Activated CD4-positive, alpha-beta T cell treated with anti-CD3 and anti-CD28 coated beads for 1 hour (primary cell): ENCODE data around the gene ARHGAP15.

Experiments
- DNase-seq: peaks from one replicate; pipeline ENCODE4 v3.0.0-alpha.2; 2020

Gene ARHGAP15

DNA sequence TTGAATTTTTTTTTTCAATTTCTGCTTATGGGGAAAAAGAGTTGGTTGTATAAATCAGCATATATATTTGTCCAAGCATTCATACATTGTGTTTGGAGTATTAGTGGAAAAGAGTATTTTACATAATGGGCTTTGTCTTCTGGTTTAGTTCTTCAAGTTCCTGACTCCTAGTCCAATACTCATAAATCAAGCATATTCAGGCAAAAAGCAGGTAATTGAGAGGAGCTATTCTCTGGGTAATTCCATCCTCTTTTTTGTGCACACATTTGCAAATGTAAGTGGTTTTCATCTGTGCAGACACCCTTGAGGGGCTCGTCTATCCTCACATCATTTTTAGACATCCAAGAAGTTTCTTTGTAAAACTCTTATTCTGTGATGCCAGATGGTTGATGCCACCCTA is 337.2 kb downstream of the ARHGAP15 start:
- DNase-seq, result no peak

DNA sequence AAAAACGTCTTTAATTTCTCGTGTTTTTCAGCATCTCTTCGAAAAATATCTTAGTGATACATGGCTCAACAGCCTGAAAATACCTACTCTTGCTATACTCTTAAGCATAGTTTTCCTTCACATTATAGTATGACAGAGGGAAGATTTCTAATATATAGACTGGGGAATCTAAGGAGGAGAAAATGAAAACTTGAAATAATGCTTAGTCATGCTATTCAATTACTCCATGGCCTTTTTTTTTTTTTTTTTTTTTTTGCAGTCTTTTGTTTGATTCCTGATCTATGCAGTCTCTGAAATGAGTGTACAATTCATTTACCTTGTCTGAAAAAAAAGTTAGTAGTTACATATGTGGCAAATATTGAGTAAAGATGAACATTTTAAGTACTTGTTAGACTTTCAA is 337.8 kb downstream of the ARHGAP15 start:
- DNase-seq, result no peak

DNA sequence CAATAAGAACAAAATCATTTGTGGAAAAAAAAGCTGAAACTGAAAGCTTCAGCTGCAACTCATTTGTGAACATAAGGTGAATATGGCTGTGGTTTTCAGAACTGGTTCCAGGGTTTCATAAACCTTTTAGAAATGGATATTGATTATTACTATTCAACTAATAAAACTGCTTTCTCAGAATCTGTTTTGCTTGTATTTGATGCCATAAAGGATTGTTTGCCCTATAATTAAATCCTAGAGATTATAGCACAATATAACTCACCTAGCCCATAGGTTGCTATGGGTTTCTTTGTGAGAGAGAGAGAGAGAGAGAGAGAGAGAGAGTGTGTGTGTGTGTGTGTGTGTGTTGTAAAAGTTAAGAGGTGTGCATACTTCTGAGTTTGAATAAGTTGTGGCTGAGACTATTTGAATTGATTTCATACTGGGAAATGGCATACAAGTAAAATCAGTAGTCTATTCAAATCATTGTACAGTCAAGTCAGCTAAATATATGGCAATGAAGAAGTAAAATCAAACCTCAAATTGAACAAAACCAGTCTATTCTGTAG is 339.2 kb downstream of the ARHGAP15 start:
- no peak for DNase-seq

DNA sequence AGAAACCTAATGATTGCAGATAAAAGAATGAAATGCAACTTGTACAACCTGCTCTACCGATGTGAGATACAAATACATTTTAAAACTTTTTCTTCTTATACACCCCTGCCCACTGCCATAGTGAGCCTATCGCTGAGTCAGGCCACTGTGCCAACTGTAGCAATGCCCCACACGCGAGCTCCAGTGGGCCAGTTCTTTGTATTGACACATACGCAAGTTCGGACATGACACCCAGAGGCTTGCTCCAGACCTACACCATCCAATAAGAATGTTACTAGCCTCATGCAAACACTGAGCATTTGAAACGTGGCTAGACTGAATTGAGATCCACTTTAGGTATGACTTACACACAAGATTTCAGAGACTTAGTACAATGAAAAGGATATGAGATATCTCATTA is 340.1 kb downstream of the ARHGAP15 start:
- DNase-seq, result no peak

DNA sequence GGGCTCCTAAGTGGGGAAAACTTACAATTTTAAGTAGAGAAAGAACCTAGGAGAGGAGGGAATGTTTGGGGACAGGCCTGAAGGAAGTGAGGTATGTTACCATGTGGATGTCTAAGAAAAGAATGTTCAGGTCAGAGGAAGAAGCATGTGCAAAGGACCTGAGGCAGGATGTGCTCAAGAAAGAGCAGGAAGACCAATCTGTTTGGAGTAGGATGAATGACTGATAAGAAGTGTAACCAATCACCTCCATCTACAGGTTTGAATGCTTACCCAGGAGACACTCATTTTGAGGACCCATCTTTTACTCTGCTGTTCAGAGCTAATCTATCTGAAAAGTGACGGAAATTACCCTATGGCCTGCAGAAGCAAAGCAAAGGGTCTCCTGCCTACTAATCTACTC is 342.3 kb downstream of the ARHGAP15 start:
- DNase-seq, result no peak

DNA sequence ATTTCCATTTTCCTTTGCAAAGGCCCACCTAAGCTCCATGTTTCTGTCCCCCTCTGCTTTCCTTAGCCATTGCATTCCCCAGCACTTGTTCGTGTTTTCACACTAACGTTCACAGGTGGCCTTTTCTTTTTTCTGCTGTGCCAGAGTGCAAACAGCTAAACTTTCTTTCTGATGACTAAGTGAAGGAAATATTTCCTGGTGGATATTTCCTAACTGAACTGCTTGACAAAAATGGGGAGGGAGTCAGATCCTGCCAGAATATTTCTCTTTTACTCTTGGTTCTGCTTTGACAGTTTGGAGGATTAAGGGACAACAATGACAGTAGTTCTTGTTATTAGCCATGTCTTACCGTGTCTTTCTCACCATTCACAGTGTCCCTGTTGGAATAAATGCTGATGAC is 344.0 kb downstream of the ARHGAP15 start:
- no peak for DNase-seq

DNA sequence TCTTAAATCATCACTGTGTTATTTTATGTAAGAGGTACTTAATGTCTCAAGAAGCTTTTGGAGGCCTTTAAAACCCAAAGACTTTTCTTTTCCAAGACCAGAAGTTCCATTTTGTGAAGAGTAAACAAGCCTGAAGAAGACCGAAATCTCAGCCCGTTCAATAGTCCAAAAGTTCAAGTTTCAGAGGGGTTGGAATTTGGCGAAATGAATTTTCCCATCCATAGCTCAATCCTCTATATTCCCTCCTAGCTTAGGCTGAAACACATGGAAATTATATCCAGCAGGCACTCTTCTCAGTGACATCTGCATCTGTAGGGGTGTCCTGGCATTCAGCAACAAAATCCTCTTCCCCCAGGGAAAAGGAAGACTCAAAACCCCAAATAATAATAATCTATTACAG is 344.6 kb downstream of the ARHGAP15 start:
- DNase-seq, result no peak

DNA sequence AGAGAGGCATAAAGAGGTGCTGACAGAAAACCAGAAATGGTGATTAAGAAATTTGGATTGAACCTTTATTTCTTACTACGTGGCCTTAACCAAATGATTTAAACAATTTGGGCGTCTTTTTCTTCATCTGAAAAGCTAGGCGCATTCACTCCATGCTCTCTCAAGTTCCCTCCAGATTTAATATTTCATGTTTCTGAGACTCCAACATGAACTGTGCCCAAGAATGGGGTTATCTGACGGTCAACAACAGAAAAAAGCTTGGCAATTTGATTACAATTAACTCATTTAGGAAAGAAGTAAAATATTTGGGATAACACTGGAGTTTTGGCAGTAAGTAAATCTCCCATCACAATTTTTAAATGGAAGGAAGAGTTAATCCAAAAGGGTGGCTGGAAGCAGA is 345.4 kb downstream of the ARHGAP15 start:
- DNase-seq, result no peak

DNA sequence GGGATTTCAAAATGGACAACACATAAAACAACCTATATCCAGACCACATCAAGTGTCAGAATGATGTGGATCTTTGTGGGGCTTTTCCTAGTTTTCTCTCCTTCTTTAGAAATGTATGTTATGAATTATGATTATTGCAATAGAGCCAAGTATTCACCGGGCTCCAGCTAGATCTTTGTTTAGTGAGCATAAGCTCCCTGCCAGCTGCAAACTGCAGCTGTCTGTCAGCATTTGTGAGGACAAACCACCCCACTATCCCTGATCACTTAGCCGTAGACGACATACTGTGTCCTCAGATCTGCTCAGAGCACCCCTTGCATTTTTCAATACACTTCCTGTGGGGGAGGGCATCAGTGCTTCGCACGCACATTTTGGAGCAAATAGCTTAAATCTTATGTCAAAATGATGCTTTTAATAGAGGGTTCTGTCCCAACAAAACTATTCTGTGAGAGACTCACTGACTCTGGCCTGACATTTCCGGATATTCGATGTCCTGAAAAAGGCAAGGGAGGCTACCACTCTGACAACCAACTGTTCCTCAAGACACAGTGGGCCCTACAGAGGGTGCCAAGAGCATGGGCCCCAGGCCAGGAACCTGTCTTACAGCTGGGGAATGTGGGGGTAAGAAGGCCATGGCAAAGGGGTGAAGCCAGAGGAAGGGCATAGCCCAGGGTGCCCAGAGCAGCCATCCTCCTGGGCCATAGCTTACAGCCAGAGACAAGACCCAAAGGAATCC is 346.0 kb downstream of the ARHGAP15 start:
- no peak for DNase-seq

DNA sequence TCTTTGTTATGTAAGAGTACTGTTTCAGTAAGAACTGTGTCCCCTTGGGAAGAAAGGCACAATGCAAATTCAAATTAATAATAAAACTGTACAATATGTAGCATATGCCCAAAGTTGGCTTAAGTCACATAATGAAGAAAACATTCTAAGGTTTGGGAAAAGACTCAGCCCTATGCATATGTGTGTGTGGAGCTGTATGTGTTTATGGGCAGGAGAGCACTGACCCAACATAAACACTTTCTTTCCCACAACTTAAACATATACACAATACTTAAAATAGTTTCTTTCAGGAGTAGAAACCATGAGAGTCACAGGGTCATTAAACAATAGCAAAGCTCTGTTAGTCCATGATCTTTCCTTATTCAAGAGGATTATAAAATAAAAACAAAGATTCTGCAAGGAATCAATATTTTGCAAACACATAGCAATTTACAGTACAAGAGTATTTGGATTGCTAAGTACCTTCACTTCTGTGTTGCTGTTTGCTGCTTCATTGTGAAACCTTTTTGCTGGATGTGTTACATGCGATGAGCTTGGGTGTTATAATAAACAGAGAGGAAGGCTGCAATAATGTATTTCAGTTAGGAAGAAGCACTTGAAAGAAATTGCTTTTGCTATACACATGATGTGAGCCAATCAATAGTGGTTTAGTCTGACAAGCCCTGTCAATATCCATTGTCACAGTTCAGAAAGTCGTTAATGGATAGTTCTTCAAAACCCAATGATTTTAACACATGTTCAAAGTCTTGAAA is 347.3 kb downstream of the ARHGAP15 start:
- no peak for DNase-seq

DNA sequence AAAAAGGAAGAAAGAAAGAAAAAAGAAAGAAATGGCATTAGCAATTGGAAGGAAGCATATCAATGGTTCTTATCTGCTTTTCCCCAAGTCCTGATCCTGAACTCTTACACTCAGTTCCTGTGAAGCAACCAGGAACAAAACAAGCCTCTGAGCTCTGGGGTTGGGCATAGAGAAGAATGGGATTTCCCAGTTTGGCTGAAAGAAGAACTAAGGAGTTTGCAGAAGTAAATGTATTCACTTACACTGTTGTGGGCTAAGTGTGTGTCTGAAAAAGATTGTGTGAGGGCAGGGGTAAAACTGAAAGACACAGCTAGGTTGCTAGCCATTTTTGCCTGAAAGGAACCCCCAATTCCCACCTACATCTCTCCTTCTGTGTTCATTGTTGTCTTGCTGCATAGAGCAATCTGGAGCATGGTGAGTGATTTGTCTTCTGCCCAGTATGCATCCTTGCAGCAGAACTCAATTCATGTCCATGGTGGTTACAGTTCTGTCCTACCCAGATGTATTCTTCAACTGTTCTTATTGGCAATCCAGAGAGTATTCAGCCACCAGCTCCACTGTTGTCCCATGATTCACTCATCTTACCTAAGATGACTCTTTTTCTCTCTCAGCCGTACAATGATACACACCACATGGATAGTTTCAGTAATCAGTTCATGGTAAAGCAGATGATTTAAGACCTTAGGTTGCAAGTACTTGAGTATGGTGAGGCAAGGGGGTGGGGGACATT is 348.7 kb downstream of the ARHGAP15 start:
- no peak for DNase-seq

DNA sequence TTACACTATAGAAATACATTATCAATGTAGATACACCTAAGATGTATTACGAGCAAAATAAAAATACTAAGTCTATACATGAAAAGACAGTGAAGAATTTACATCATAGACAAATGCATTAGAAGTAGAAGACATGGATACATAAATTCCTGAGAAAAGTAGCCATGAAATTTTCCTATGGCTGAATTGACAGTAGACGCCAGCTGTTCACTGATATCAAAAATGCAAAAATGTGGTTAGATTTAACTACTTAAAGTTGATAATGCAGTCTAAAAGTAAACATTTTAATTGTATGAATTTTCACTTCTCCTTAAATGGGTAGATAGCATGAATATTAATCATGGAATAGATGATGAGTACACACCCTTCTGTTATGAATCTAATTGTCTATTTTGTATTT is 350.9 kb downstream of the ARHGAP15 start:
- no peak for DNase-seq

DNA sequence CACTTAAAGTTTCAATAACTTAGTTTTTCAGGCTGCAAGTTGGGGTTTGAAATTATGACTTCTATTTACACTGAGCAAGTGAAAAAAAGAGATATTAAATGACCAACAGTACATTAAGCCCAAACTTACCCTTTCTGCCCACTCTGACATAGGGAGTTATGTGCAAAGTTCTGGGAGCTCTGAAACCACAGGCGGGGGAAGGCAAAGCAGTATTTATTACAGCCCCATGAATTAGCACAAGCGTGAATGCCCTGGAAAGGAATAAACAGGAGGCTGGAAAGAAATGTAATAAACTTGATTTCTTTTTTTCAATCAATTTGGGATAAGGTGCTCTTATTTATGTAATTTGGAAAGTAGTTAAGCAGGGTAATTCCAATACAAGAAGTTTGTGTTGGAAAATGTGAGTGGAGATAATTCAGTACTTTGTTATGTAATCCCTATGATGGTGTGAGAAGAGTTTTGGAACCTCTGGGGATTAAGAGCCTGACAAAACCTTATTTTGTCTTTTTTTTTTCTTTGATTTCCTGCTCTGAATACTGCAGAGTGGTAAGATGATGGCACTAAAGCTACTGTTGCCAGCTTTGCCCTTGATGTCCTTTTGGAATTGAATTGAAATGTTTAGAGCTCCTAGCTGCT is 351.5 kb downstream of the ARHGAP15 start:
- no peak for DNase-seq

DNA sequence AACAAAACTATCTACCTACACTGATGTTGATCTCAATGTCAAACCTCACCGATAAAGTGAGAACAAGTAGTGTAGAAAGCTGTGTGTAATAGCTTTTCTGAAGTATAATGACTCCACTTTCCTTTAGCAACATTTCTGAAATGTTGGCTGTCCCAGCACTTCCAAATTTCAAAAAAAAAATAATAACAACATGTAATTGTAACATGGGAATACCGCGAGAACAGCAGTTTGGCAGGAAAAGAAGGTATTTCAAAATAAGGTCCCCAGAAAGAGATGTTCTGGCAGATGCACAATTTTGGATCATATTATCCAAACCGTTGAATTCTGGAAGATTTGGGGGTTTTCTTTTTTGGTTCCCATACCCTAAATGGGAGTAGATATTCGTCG is 352.0 kb downstream of the ARHGAP15 start:
- DNase-seq, result no peak

DNA sequence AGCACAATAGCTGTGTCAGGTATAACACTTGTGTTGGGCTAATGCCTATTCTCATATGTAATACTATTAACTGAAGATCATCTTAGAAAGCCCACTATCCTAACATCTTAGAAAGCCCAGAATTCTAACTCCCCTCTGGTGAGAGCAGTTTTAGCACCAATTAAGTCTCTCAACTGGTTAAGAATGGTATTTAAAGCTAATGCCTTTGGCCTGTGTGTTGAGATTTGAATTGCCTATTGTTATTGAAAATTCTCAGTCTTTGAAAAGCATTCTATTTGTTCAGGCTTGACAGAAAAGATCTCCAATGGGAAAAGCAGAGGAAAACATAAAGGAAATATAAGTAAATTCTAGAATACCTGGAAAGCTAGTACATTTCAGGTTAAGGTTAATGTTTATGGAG is 352.5 kb downstream of the ARHGAP15 start:
- DNase-seq, result no peak

DNA sequence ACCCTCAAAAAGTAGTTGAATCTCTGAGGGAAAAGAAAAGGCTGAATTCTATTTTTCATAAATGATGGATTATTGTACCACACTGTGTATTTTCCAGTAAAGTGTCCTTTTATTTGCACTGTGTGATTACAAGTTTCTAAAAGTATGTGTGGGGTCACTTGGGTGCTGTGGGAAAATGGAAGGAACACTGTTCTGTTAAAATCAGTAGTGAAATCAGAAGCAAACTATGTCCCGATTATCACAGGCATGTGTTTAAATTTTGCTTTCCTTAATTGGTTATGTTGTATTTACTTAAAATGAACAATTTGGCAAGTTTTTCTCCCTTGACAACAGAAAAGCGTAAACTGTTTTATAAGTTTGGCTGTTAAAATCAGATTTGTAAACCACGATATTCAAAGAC is 353.1 kb downstream of the ARHGAP15 start:
- no peak for DNase-seq

DNA sequence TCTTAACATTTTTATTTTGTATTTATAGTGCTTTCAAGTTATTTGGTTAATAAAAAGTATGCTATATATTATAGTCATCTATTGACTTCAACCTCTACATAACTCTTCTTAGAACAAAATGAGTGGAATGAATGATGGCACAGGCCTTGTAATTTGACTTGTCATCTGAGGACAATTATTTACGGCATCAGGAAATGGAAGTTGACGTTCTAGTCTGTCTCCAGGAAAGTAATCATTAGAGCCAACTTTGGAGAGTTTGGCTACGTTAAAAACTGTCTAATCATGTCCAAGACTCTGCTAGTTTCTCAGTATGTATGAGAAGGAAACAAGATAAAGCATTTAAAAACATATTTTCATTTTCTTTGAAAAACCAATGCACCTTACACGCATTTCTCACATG is 353.6 kb downstream of the ARHGAP15 start:
- no peak for DNase-seq

DNA sequence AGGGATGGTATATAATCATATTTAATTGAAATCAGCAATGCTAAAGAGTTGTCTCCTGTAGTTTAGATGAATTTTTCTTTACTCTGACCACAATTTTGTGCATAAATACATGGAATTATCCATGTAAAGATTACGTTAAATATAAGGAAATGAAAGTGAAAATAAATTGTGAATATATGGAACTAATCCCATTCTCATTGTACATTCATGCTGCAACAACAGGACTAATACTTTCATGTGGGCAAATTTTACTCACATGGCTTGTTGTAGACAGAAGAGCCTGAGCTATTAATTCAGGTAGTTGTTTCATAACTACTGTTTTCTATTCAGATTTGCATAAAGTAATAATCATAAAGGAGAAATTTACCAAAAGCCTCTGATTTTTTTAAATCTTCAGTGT is 357.8 kb downstream of the ARHGAP15 start:
- no peak for DNase-seq

DNA sequence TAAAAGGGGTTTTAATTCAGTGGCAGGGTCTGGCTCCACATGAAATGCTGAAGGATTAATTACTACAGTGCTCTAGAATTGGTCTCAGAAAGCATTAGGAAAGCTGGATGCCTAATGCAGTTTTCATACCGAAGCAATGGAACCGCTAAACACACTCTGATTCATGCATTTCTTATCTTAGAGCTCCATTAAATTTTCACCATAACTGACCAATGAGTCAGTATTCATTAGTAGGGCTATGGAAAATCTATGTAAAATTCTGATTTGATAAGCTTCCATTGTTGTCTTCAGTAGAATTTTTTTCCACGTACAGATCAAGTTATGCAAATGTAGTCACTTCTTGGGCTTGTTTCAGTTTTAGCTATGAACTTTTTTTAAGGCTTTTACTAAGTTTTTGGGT is 359.9 kb downstream of the ARHGAP15 start:
- DNase-seq, result no peak

DNA sequence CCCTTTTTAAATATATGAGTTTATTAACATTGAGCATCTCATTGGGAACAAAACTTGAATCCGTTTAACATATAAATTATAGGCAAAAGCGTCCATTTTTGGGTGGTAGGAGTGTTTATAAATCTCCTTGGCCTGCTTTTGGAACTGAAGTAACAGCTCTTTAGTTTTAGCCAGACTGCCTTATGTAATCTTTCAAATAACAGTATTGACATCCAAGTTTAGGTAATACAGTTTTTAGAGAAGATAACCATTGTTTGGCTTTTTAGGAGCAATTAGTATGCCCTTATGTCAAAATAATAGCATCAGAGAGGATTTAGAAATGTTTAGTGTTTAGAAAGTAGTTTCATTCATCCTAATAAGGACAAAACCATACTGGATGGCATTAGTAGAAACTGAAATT is 361.9 kb downstream of the ARHGAP15 start:
- DNase-seq, result no peak

DNA sequence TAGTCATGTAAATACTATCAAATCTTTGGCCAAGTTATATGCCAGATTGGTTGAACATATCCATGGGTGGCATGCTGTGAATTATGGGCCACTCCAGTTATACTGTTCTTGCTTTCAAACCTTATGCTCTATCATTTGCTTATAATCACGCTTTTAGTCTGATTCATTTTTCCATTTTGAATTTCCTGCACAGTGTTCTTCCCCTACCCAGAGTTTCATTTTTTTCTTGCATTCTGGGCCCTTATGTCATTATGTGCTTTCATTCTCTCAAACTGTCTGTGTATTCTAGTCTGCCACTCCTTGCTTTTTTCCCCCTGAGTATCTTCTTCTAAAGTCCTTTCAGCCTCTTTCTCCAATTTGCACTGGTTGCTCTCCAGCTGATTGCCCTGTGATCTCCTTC is 364.1 kb downstream of the ARHGAP15 start:
- DNase-seq, result no peak

DNA sequence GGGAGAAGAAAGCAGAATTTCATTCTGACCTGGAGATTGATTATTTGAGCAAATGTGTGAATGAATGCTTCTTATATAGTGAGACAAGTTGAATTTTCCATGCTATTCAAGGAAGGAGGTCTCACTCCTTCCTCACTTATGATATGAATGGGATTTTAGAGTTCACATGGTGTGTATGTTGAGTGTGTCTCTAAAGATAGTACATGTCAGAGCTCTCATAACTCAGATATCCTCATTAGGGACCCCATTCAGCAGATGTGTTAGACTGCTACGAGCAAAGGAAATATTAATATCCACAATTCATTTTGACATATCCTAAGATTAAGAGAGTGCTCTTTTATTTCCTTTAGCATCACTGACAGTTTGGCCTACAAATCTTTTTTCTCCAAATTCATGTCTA is 368.5 kb downstream of the ARHGAP15 start:
- DNase-seq, result no peak

DNA sequence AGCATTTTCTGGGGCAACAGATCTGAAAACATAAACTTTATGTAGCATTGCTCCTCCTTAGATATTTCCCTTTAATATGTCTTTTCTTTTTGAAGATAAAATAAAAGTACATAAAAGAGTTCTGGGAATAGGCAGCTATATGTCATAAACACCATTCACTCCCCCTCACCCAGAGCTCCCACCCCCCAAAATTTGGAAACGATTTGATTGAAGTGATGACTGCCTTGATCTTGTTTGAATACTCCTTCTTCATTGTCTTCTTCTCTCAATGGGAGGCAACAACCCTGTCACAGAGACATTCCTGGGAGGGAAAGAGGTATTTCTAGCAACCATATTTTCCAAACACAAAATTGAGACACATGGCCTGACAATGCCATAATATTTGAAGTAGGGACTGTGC is 369.3 kb downstream of the ARHGAP15 start:
- no peak for DNase-seq
